ENCODE data around the gene ENDOU.

GRCh38 chr12:47766502-47767215, 41.4 kb upstream of the ENDOU start:
- TF ChIP-seq HOXB13 (CRISPR knock-in tag; IDR thresholded peaks at IDR 0.05; ENCODE audit: low read depth), result no peak
- TF ChIP-seq CTCF (IDR thresholded peaks at IDR 0.05), result no peak
- TF ChIP-seq ESRRA (IDR thresholded peaks at IDR 0.05; ENCODE audit: borderline replicate concordance, low read length), result no peak
- TF ChIP-seq CBX8 (IDR thresholded peaks at IDR 0.05), result no peak
- TF ChIP-seq REST (IDR thresholded peaks at IDR 0.05), result no peak
- TF ChIP-seq NFE2L2 (conservative IDR thresholded peaks at IDR 0.05; ENCODE audit: low read length), result no peak
- TF ChIP-seq HOXA7 (CRISPR knock-in tag; IDR thresholded peaks at IDR 0.05), result no peak
- TF ChIP-seq EHMT2 (IDR thresholded peaks at IDR 0.05; ENCODE audit: low read depth), result no peak
- TF ChIP-seq MAX (IDR thresholded peaks at IDR 0.05), result no peak

Data from A549 (cell line).